Stomach (tissue), 9 donors: ENCODE data around the gene SNX13. TPM values are rescaled to one million over a fixed set of nuclear protein-coding genes. Genes with fewer than 3 reads are reported as not detected.

Experiments
- DNase-seq, 2 donors: peaks; one replicate each; pipeline versions ENCODE4 v3.0.0 to v3.0.0-alpha.2; 2013 to 2019
- H3K27ac ChIP-seq, 5 donors: fragments of 200-600 bp in 4 of 5; sonication (generic) in 4 of 5; one replicate each; pipeline ENCODE4 v1.5.1; 2013 to 2019; ENCODE audit warnings: mild to moderate bottlenecking in 1 of 5, moderate library complexity in 1 of 5
- H3K27me3 ChIP-seq, 3 donors: fragments of 200-600 bp; sonication (generic); one replicate each; pipeline ENCODE4 v1.5.1; 2017 to 2019; ENCODE audit warnings: mixed run types in 1 of 3
- H3K36me3 ChIP-seq, 4 donors: fragments of 200-600 bp; sonication (generic); 1 replicate in 3 of 4; 2 replicates in 1 of 4; pipeline ENCODE4 v1.5.1; 2016 to 2019
- H3K4me1 ChIP-seq, 4 donors: fragments of 200-600 bp; sonication (generic); one replicate each; pipeline ENCODE4 v1.5.1; 2016 to 2019
- H3K4me3 ChIP-seq, 4 donors: fragments of 200-600 bp; sonication (generic) in 3 of 4; one replicate each; pipeline ENCODE4 v1.5.1; 2016 to 2019; ENCODE audit warnings: mild to moderate bottlenecking in 1 of 4
- H3K9me3 ChIP-seq, 4 donors: fragments of 200-600 bp; sonication (generic); one replicate each; pipeline ENCODE4 v1.5.1; 2016 to 2019
- CTCF ChIP-seq, 7 experiments: fragments of 450-650 bp in 4 of 7; fragments of 200-600 bp in 3 of 7; sonication (generic) in 3 of 7; IDR thresholded peaks; one replicate each; pipeline ENCODE4 v1.5.1; 2016 to 2019; ENCODE audit warnings: antibody characterized with exemption in 7 of 7, control low read depth in 2 of 7, mild to moderate bottlenecking in 1 of 7
- EP300 ChIP-seq: sonication (generic); formaldehyde crosslinking; IDR thresholded peaks from one replicate; pipeline ENCODE4 v1.6.1; 2017; ENCODE audit warnings: antibody characterized with exemption
- POLR2A ChIP-seq, 4 donors: fragments of 450-650 bp; IDR thresholded peaks; one replicate each; pipeline ENCODE4 v1.6.1; 2016; ENCODE audit warnings: antibody characterized with exemption in 4 of 4, control low read depth in 2 of 4, mild to moderate bottlenecking in 1 of 4, moderate library complexity in 1 of 4
- POLR2AphosphoS5 ChIP-seq, 3 donors: sonication (generic); formaldehyde crosslinking; IDR thresholded peaks; one replicate each; pipeline ENCODE4 v1.6.1; 2016; ENCODE audit warnings: antibody characterized with exemption in 3 of 3
- WGBS, 5 donors: extraction: QIAGEN DNeasy Blood & Tissue Kit in 3 of 5; methylation state at CpG; one replicate each; pipeline versions ENCODE4 v1.1.5 to v1.1.7; 2013 to 2018; 5-methylcytosine and 5-hydroxymethylcytosine counted together
- intact Hi-C: fragments of 100-400 bp; cut with DNase I; formaldehyde crosslinking; loops from one replicate; pipeline ENCODE4 v1.15.1; 2023; ENCODE audit warnings: low total_unique reads
- polyA plus RNA-seq, 3 donors: library from polyadenylated mRNA; stranded (reverse); fragments of 200-250 nt; gene quantifications; one replicate each; pipeline ENCODE4 v1.2.3, GENCODE V29; 2013
- total RNA-seq, 5 donors: library from RNA; depleted of rRNA; stranded (reverse); fragments of >200 nt; gene quantifications; one replicate each; pipeline versions ENCODE4 v1.1.0 to v1.2.3, GENCODE V29; 2014 to 2016
- donor health status: healthy with polysubstance abuse.
- donor health status: Bipolar disorder and iron deficiency.
- donor health status: healthy.

SNX13 gene
- total and polyA plus RNA-seq, 8 donors: 6.0 to 115 (median 34.6) TPM

- Histone ChIP-seq H3K27me3 (no peaks in the 10 kb centered on the region), H3K4me3 (no peak overlapping the region), H3K4me1 (no peaks in the 10 kb centered on the region), H3K27ac (no peak overlapping the region), H3K36me3 (peaks cover 0 to 96% (median 89%) of the 10 kb centered on the region in 4 donors), H3K9me3 (peaks cover 0 to 6% (median 3%) of the 10 kb centered on the region in 4 donors)
- WGBS, 5 donors: 78 to 82% (median 80%) methylated on average over 2 of the region's 2 CpGs
- TF ChIP-seq EP300 (no peak), POLR2AphosphoS5 (IDR thresholded peaks at IDR 0.05) (no peak), CTCF (IDR thresholded peaks at IDR 0.05) (no peak), POLR2A (IDR thresholded peaks at IDR 0.05) (no peak)
- intact Hi-C loops: no loop called here
- DNase-seq: no peak
Measured at GRCh38 chr7:17870406-17870805, 69.9 kb downstream of the SNX13 start.

DNA sequence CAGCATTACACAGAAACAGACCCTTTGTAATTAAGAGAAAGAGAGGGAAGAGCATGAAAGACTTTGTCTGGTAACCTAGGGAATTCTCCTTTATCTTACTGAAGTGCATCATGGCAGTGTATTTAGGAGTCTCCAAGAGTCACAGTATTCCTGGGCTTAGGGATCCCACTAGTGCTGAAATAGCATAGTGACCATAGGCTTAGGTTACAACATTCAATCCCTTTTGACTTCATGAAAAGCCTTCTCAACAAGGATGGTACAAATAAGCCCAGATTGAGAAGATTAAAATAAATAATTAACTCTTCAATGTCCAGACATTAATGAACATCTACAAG is 76.5 kb downstream of the SNX13 start:
- Histone ChIP-seq H3K27me3 (no peaks in the 10 kb centered on the region), H3K36me3 (peaks cover 0 to 80% (median 69%) of the 10 kb centered on the region in 4 donors)

DNA sequence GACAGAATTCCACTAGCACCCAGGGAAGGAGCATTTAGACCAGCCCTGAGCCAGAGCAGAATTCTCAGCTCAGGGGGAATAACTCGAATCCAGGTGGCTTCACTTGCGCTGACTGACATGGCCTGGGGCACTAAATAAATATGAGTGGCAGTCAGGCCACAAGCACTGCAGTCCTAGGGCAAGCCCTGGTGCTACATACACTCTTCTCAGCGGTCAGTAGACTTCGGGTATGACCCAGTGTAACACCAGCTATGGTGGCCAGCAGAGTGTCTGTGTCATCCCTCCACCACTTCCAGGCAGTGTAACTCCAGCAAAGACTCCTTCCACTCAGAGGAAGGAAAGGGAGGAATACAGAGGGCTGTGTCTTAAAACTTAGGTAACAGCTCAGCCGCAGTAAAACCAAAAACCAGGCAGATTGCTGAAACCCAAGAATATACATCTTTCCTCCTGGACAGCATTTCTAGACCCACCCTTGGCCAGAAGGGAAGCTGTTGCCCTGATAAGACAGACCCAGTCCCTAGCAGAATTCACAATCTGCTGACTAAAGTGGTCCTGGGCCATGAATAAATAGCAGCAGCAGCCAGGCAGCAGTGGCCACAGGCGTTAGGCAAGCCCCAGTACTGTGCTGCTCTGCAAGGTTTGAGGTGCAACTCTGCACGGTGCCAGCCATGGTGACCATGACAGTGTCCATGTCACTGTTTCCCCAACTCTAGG is 77.0 kb downstream of the SNX13 start:
- no peak overlapping the region for H3K4me3 ChIP-seq
- 93 to 98% (median 96%) methylated on average over 7 of the region's 7 CpGs for WGBS, 5 donors
- no peaks in the 10 kb centered on the region for H3K4me1 ChIP-seq
- H3K27me3 ChIP-seq: no peaks in the 10 kb centered on the region
- DNase-seq: no peak
- TF ChIP-seq POLR2AphosphoS5 (IDR thresholded peaks at IDR 0.05): no peak
- no peak for TF ChIP-seq EP300
- TF ChIP-seq POLR2A (IDR thresholded peaks at IDR 0.05): no peak
- peaks cover 0 to 74% (median 64%) of the 10 kb centered on the region in 4 donors for H3K36me3 ChIP-seq
- intact Hi-C loops: no loop called here
- H3K27ac ChIP-seq: no peak overlapping the region
- peaks cover 0 to 8% (median 3%) of the 10 kb centered on the region in 4 donors for H3K9me3 ChIP-seq

More for the DNA sequence above, 76.5 kb downstream of the SNX13 start:
- Histone ChIP-seq H3K27ac (no peak overlapping the region), H3K4me3 (no peak overlapping the region), H3K9me3 (peaks cover 0 to 8% (median 3%) of the 10 kb centered on the region in 4 donors), H3K4me1 (no peaks in the 10 kb centered on the region)
- TF ChIP-seq POLR2A (IDR thresholded peaks at IDR 0.05) (no peak), POLR2AphosphoS5 (IDR thresholded peaks at IDR 0.05) (no peak)
- intact Hi-C loops: no loop called here
- DNase-seq: no peak

DNA sequence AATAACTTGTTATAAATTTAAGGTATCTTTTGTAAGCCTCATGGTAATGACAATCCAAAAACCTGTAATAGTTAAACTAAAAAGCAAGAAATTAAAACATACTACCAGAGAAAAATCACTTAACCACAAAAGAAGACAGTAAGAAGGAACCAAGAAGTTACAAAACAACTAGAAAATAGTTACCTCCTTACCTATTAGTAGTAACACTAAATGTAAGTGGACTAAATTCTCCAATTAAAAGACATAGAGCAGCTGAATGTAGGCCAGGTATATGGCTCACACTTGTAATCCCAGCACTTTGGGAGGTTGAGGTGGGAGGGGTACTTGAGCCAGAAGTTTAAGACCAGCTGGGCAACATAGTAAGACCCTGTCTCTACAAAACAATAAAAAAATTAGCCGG is 84.0 kb downstream of the SNX13 start:
- no peak overlapping the region for H3K4me3 ChIP-seq
- DNase-seq: no peak
- 100% methylated on average over 1 of the region's 1 CpG for WGBS, 5 donors
- H3K4me1 ChIP-seq: no peaks in the 10 kb centered on the region
- intact Hi-C loops: no loop called here
- TF ChIP-seq POLR2A (IDR thresholded peaks at IDR 0.05): no peak
- TF ChIP-seq CTCF (IDR thresholded peaks at IDR 0.05): no peak
- TF ChIP-seq EP300: no peak
- TF ChIP-seq POLR2AphosphoS5 (IDR thresholded peaks at IDR 0.05): no peak
- H3K9me3 ChIP-seq: peaks cover 0 to 8% (median 4%) of the 10 kb centered on the region in 4 donors
- H3K27me3 ChIP-seq: no peaks in the 10 kb centered on the region
- no peak overlapping the region for H3K27ac ChIP-seq
- peaks cover 4 to 48% (median 27%) of the 10 kb centered on the region in 4 donors for H3K36me3 ChIP-seq

DNA sequence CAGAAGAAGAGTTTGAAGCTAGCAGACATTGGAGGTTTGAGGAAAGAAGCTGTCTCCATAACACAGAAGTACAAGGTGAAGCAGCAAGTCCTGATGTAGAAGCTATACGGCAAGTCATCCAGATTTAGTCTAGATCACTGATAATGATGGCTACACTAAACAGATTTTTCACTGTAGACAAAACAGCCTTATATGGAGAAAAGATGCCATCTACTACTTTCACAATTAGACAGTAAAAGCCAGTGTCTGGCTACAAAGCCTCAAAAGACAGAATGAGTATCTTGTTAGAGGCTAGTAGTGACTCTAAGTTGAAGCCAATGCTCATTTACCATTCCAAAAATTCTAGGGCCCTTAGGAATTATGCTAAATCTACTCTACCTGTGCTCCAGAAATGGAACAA is 85.1 kb downstream of the SNX13 start:
- TF ChIP-seq CTCF (IDR thresholded peaks at IDR 0.05): no peak
- no peak for TF ChIP-seq POLR2A (IDR thresholded peaks at IDR 0.05)
- no peak for TF ChIP-seq EP300
- TF ChIP-seq POLR2AphosphoS5 (IDR thresholded peaks at IDR 0.05): no peak
- DNase-seq: no peak
- H3K4me3 ChIP-seq: no peak overlapping the region
- intact Hi-C loops: no loop called here
- H3K27me3 ChIP-seq: no peaks in the 10 kb centered on the region
- no peak overlapping the region for H3K27ac ChIP-seq
- peaks cover 4 to 38% (median 19%) of the 10 kb centered on the region in 4 donors for H3K36me3 ChIP-seq
- 0 to 100% (median 44%) methylated on average over 1 of the region's 1 CpG for WGBS, 5 donors
- no peaks in the 10 kb centered on the region for H3K4me1 ChIP-seq
- H3K9me3 ChIP-seq: peaks cover 0 to 8% (median 4%) of the 10 kb centered on the region in 4 donors
